Psoas muscle (tissue), 8 donors: ENCODE results near the gene TOR4A. TPM values are rescaled to one million over a fixed set of nuclear protein-coding genes. Genes with fewer than 3 reads are reported as not detected.
A peak's percentile ranks its signal among the peaks of the same experiment; 100 is the strongest.

Experiments used
- ATAC-seq, 4 donors: fragments of 200-7000 bp; cut with Tn5 transposase; one replicate each; pipeline ENCODE4 v1.9.1; 2020; ENCODE audit warnings: moderate library complexity in 3 of 4, mild to moderate bottlenecking in 2 of 4
- DNase-seq, 2 donors: peaks; one replicate each; pipeline ENCODE4 v3.0.0-alpha.2; 2020
- H3K27ac ChIP-seq: fragments of 200-600 bp; one replicate; pipeline ENCODE4 v1.8.0; 2022
- H3K27me3 ChIP-seq, 3 donors: fragments of 200-600 bp in 1 of 3; one replicate each; pipeline versions ENCODE4 v1.6.1 to v1.8.0; 2013 to 2022; ENCODE audit warnings: low read length in 2 of 3, mild to moderate bottlenecking in 2 of 3, moderate library complexity in 1 of 3; ENCODE audit not compliant: insufficient read depth in 3 of 3
- H3K36me3 ChIP-seq, 2 donors: fragments of 200-600 bp in 1 of 2; one replicate each; pipeline versions ENCODE4 v1.6.1 to v1.8.0; 2013 to 2022; ENCODE audit warnings: low read depth in 1 of 2, mild to moderate bottlenecking in 1 of 2, moderate library complexity in 1 of 2; ENCODE audit not compliant: insufficient read depth in 1 of 2
- H3K4me1 ChIP-seq: fragments of 200-600 bp; one replicate; pipeline ENCODE4 v1.8.0; 2022
- H3K4me3 ChIP-seq: fragments of 200-600 bp; one replicate; pipeline ENCODE4 v1.8.0; 2022; ENCODE audit warnings: mild to moderate bottlenecking
- H3K9me3 ChIP-seq: fragments of 200-600 bp; one replicate; pipeline ENCODE4 v1.8.0; 2022
- WGBS, 3 donors: extraction: QIAGEN DNeasy Blood & Tissue Kit; methylation state at CpG; one replicate each; pipeline versions ENCODE4 v1.1.6 to v1.1.7; 2013; 5-methylcytosine and 5-hydroxymethylcytosine counted together
- intact Hi-C, 2 donors: fragments of 100-400 bp; cut with DNase I; formaldehyde crosslinking; loops; one replicate each; pipeline versions ENCODE4 v1.11.0 to v1.14.2; 2022
- polyA plus RNA-seq, 3 donors: library from polyadenylated mRNA; stranded (reverse); fragments of 200-250 nt; gene quantifications; one replicate each; pipeline ENCODE4 v1.2.3, GENCODE V29; 2013
- total RNA-seq, 4 donors: library from RNA; stranded (reverse); fragmentation: NEBNext Ultra II Directional in 2 of 4; extraction: Animal tissue kit (Norgen Biotek cat#: 25700) in 2 of 4; gene quantifications; one replicate each; pipeline versions ENCODE4 v1.2.1 to v1.2.4, GENCODE V29; 2021 to 2023
- TF ChIP-seq, protein P1 (sequence below): fragments of 200-600 bp; IDR thresholded peaks from one replicate; pipeline ENCODE4 v1.8.0; 2022; ENCODE audit warnings: antibody characterized with exemption
- donor health status: healthy with polysubstance abuse.
- donor health status: DM: no; HTN: no; CAD: no; lungs with moderate emphysema.
- donor health status: Bipolar disorder and iron deficiency.
- donor health status: healthy.
- donor health status: DM: yes; HTN: yes; CAD: no.
- donor health status: DM: no; HTN: no; CAD: no.
- donor health status: DM: no; HTN: no; CAD: no.
- donor health status: DM: yes; HTN: yes; CAD: no.

Gene TOR4A
- total and polyA plus RNA-seq, 7 donors = 0.77 to 2.3 (median 2.1) TPM

DNA sequence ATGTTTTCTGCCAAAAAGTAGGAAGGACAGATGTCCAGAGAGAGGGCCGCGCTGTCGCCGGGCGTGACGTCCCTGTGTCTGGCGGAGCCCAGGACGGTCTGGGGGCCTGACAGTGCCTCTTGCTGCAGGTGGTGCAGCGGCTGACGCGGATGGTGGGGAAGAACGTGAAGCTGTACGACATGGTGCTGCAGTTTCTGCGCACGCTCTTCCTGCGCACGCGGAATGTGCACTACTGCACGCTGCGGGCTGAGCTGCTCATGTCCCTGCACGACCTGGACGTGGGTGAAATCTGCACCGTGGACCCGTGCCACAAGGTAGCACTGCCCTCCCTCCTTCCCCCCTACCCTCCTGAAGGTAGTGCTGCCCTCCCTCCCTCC is 14.6 kb upstream of the TOR4A start:
- Histone ChIP-seq H3K27ac (no peak overlapping the region), H3K4me1 (peaks cover 9% of the 10 kb centered on the region), H3K27me3 (no peaks in the 10 kb centered on the region), H3K9me3 (no peaks in the 10 kb centered on the region), H3K4me3 (no peak overlapping the region), H3K36me3 (peaks cover 4 to 62% of the 10 kb centered on the region in 2 donors)
- TF ChIP-seq, protein P1, sequence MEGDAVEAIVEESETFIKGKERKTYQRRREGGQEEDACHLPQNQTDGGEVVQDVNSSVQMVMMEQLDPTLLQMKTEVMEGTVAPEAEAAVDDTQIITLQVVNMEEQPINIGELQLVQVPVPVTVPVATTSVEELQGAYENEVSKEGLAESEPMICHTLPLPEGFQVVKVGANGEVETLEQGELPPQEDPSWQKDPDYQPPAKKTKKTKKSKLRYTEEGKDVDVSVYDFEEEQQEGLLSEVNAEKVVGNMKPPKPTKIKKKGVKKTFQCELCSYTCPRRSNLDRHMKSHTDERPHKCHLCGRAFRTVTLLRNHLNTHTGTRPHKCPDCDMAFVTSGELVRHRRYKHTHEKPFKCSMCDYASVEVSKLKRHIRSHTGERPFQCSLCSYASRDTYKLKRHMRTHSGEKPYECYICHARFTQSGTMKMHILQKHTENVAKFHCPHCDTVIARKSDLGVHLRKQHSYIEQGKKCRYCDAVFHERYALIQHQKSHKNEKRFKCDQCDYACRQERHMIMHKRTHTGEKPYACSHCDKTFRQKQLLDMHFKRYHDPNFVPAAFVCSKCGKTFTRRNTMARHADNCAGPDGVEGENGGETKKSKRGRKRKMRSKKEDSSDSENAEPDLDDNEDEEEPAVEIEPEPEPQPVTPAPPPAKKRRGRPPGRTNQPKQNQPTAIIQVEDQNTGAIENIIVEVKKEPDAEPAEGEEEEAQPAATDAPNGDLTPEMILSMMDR = no peak
- peak; percentile 20 to 35 (median 28) for ATAC-seq
- WGBS, 3 donors = 81 to 90% (median 87%) methylated on average over 24 of the region's 24 CpGs
- intact Hi-C loops = no loop called here
- peak in 1 of 2 donors; percentile 15 for DNase-seq

DNA sequence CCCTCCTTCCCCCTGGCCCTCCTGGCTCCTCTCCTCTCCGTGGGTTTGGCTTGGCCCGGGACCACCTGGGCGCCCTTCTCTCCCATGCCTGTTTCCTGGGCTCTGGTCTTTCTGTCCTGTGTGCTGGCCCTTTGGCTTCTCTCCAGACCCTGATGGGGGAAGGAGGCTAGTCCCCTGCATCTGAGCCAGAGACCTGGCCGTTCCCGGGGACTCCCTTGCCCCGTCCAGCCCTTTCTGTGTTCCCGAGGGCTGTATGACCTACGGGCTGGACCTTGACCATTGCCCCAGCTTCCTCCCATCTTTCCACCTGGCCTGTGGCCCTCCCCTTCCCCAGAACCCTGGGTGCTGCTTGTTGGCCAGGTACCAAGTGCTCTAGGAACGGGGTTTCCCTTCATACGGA is 14.0 kb upstream of the TOR4A start:
- Histone ChIP-seq H3K36me3 (peaks cover 4 to 56% of the 10 kb centered on the region in 2 donors), H3K9me3 (no peaks in the 10 kb centered on the region), H3K4me3 (no peak overlapping the region), H3K27ac (no peak overlapping the region), H3K4me1 (peaks cover 11% of the 10 kb centered on the region), H3K27me3 (no peaks in the 10 kb centered on the region)
- TF ChIP-seq, protein P1 = no peak
- intact Hi-C loops = no loop called here
- DNase-seq (peak in 1 of 2 donors; percentile 12), ATAC-seq (no peak)
- WGBS, 3 donors = 66 to 85% (median 76%) methylated on average over 9 to 10 of the region's 10 CpGs

DNA sequence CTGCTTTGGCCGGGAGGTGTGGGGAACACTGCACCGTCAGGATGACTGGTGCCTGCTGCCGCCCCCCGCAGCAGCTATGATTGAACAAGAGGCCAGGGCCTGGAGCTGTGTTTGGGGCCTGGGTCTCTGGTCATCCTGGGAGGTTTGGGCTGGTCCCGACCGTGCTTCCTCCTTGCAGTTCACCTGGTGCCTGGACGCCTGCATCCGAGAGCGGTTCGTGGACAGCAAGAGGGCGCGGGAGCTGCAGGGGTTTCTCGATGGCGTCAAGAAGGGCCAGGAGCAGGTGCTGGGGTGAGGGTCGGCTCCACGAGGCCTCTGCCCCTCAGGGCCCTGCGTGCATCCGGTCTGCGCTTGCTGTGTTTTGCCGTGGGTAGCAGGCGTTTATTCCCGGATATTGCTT is 13.5 kb upstream of the TOR4A start:
- DNase-seq (peak in 1 of 2 donors; percentile 13), ATAC-seq (no peak)
- Histone ChIP-seq H3K4me3 (no peak overlapping the region), H3K36me3 (peaks cover 4 to 50% of the 10 kb centered on the region in 2 donors), H3K9me3 (no peaks in the 10 kb centered on the region), H3K27ac (no peak overlapping the region), H3K27me3 (no peaks in the 10 kb centered on the region), H3K4me1 (peaks cover 15% of the 10 kb centered on the region)
- TF ChIP-seq, protein P1 = no peak
- 90 to 94% (median 92%) methylated on average over 22 of the region's 22 CpGs for WGBS, 3 donors
- intact Hi-C loops = no loop called here

DNA sequence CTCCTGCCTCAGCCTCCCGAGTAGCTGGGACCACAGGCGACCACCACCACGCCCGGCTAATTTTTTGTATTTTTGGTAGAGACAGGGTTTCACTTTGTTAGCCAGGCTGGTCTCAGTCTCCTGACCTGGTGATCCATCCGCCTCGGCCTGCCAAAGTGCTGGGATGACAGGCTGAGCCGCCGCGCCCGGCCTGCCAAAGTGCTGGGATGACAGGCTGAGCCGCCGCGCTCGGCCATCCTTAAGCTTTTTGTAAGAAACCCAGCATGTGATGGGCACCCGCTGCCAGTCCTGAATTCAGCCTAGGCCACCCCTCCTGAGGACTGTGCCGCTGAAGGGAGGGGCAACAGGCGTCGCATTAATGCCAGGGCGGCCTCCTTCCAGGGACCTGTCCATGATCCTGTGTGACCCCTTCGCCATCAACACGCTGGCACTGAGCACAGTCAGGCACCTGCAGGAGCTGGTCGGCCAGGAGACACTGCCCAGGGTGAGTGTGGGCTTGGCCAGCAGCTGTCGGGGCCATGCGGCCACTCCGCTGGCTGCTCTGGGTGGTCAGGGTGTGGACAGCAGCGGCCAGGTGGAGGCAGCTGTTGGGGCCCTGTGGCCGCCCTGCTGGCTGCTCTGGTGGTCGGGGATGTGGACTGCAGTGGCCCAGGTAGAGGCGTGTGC is 11.9 kb upstream of the TOR4A start:
- DNase-seq (peak in 1 of 2 donors; percentile 12), ATAC-seq (no peak)
- Histone ChIP-seq H3K4me3 (no peak overlapping the region), H3K9me3 (no peaks in the 10 kb centered on the region), H3K36me3 (peaks cover 4 to 55% of the 10 kb centered on the region in 2 donors), H3K4me1 (peaks cover 24% of the 10 kb centered on the region), H3K27me3 (no peaks in the 10 kb centered on the region), H3K27ac (no peak overlapping the region)
- TF ChIP-seq, protein P1 = no peak
- 88 to 95% (median 91%) methylated on average over 28 to 29 of the region's 29 CpGs for WGBS, 3 donors
- intact Hi-C loops = no loop called here

DNA sequence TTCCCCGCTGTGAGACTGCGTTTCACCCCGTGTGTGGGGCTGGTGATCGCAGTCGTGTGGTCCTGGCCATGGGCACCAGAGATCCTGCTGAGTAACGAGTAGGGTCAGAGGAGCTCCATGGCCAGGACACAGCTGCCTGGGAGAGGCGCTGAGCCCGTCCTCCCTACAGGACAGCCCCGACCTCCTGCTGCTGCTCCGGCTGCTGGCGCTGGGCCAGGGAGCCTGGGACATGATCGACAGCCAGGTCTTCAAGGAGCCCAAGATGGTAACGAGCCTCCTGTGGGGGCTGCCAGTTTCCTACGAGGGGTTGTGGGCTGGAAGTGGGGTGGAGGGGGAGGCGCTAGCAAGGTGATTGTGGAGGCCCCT is 11.4 kb upstream of the TOR4A start:
- 72 to 79% (median 76%) methylated on average over 12 to 15 of the region's 15 CpGs for WGBS, 3 donors
- H3K4me1 ChIP-seq = peaks cover 24% of the 10 kb centered on the region
- no peak overlapping the region for H3K27ac ChIP-seq
- ATAC-seq (no peak), DNase-seq (peak in 1 of 2 donors; percentile 20)
- H3K36me3 ChIP-seq = peaks cover 4 to 60% of the 10 kb centered on the region in 2 donors
- H3K9me3 ChIP-seq = no peaks in the 10 kb centered on the region
- TF ChIP-seq, protein P1 = no peak
- H3K4me3 ChIP-seq = no peak overlapping the region
- H3K27me3 ChIP-seq = no peaks in the 10 kb centered on the region
- intact Hi-C loops = no loop called here
